Measurements from ENCODE around the gene GRB14.

GRCh38 chr2:164570475-164570874, 50.8 kb downstream of the GRB14 start:
- TF ChIP-seq, protein P1, sequence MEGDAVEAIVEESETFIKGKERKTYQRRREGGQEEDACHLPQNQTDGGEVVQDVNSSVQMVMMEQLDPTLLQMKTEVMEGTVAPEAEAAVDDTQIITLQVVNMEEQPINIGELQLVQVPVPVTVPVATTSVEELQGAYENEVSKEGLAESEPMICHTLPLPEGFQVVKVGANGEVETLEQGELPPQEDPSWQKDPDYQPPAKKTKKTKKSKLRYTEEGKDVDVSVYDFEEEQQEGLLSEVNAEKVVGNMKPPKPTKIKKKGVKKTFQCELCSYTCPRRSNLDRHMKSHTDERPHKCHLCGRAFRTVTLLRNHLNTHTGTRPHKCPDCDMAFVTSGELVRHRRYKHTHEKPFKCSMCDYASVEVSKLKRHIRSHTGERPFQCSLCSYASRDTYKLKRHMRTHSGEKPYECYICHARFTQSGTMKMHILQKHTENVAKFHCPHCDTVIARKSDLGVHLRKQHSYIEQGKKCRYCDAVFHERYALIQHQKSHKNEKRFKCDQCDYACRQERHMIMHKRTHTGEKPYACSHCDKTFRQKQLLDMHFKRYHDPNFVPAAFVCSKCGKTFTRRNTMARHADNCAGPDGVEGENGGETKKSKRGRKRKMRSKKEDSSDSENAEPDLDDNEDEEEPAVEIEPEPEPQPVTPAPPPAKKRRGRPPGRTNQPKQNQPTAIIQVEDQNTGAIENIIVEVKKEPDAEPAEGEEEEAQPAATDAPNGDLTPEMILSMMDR (IDR thresholded peaks at IDR 0.05): no peak
- TF ChIP-seq EZH2 (IDR thresholded peaks at IDR 0.05): no peak
